ENCODE results near the gene LGALS9C. TPM values are rescaled to one million over a fixed set of nuclear protein-coding genes. Genes with fewer than 3 reads are reported as not detected.

LGALS9C gene
- total RNA-seq, 1 donor from 2014 or later = not detected

Other genes with a start within 250 kb of the LGALS9C start
- 228 to 244 TPM (median 230 TPM) in 3 replicates for gene FLII, start 218.1 kb upstream of the LGALS9C start, total RNA-seq
- gene MIEF2, start 216.1 kb upstream of the LGALS9C start, total RNA-seq = 9.5 to 11.5 TPM (median 10.7 TPM) in 3 replicates
- gene TOP3A, start 161.8 kb upstream of the LGALS9C start, total RNA-seq = 37.3 to 49.4 TPM (median 37.7 TPM) in 3 replicates
- gene SMCR8, start 161.5 kb upstream of the LGALS9C start, total RNA-seq = 15.5 to 16.1 TPM (median 15.7 TPM) in 3 replicates
- gene SHMT1, start 113.2 kb upstream of the LGALS9C start, total RNA-seq = 3.9 to 5.9 TPM (median 4.2 TPM) in 3 replicates
- not detected in 3 replicates for gene EVPLL, start 99.0 kb upstream of the LGALS9C start, total RNA-seq
- gene TBC1D28, start 167.6 kb downstream of the LGALS9C start, total RNA-seq = not detected in 3 replicates
- gene FOXO3B, start 205.5 kb downstream of the LGALS9C start, total RNA-seq = 6.9 to 7.5 TPM (median 7.0 TPM) in 3 replicates